H9 (cell line): ENCODE data around the gene STK32B. TPM values are rescaled to one million over a fixed set of nuclear protein-coding genes. Genes with fewer than 3 reads are reported as not detected.

Experiments
- DNase-seq: peaks from one replicate; pipeline ENCODE4 v3.0.0-alpha.2; 2017
- H2AFZ ChIP-seq: one replicate; pipeline ENCODE4 v1.6.1; 2013; ENCODE audit warnings: mild to moderate bottlenecking, low read length, control low read depth, moderate library complexity
- H2AK5ac ChIP-seq: 2 replicates; pipeline ENCODE4 v1.6.1; 2013; ENCODE audit warnings: low read length, control low read depth, mixed read lengths; ENCODE audit not compliant: insufficient read length
- H2BK120ac ChIP-seq: one replicate; pipeline ENCODE4 v1.6.1; 2013; ENCODE audit warnings: low read depth, mild to moderate bottlenecking, low read length, control low read depth, inconsistent platforms; ENCODE audit not compliant: poor library complexity, severe bottlenecking
- H2BK12ac ChIP-seq: 2 replicates; pipeline ENCODE4 v1.6.1; 2013; ENCODE audit warnings: low read length, control low read depth, mixed read lengths, low read depth; ENCODE audit not compliant: insufficient read length
- H2BK15ac ChIP-seq: 2 replicates; pipeline ENCODE4 v1.6.1; 2013; ENCODE audit warnings: low read depth, low read length, control low read depth
- H2BK20ac ChIP-seq: one replicate; pipeline ENCODE4 v1.6.1; 2013; ENCODE audit warnings: low read depth, mild to moderate bottlenecking, low read length, control low read depth, inconsistent platforms; ENCODE audit not compliant: poor library complexity, severe bottlenecking
- H2BK5ac ChIP-seq: 2 replicates; pipeline ENCODE4 v1.6.1; 2013; ENCODE audit warnings: low read length, control low read depth, mixed read lengths; ENCODE audit not compliant: insufficient read length
- H3K14ac ChIP-seq: 2 replicates; pipeline ENCODE4 v1.6.1; 2013; ENCODE audit warnings: low read length, control low read depth; ENCODE audit not compliant: insufficient read depth
- H3K18ac ChIP-seq: 2 replicates; pipeline ENCODE4 v1.6.1; 2013; ENCODE audit warnings: low read depth, mild to moderate bottlenecking, mixed read lengths, low read length, control low read depth; ENCODE audit not compliant: insufficient read length
- H3K23ac ChIP-seq: 2 replicates; pipeline ENCODE4 v1.6.1; 2013; ENCODE audit warnings: low read length, control low read depth, mixed read lengths, low read depth; ENCODE audit not compliant: insufficient read length
- H3K23me2 ChIP-seq: 2 replicates; pipeline ENCODE4 v1.6.1; 2013; ENCODE audit warnings: low read depth, mild to moderate bottlenecking, mixed read lengths, low read length, control low read depth; ENCODE audit not compliant: insufficient read length, poor library complexity, severe bottlenecking
- H3K27ac ChIP-seq: 2 replicates; pipeline ENCODE4 v1.5.1; 2013; ENCODE audit warnings: low read length, control low read depth, mixed read lengths, low read depth; ENCODE audit not compliant: insufficient read length
- H3K27me3 ChIP-seq: 2 replicates; pipeline ENCODE4 v1.6.1; 2013; ENCODE audit warnings: low read length, control low read depth, inconsistent platforms; ENCODE audit not compliant: insufficient read depth
- H3K4ac ChIP-seq: 2 replicates; pipeline ENCODE4 v1.6.1; 2013; ENCODE audit warnings: low read depth, mild to moderate bottlenecking, control low read depth, inconsistent platforms, low read length, moderate library complexity
- H3K4me1 ChIP-seq: 2 replicates; pipeline ENCODE4 v1.6.1; 2013; ENCODE audit warnings: low read length, control low read depth, inconsistent platforms; ENCODE audit not compliant: insufficient read depth
- H3K4me2 ChIP-seq: 2 replicates; pipeline ENCODE4 v1.6.1; 2013; ENCODE audit warnings: low read length, control low read depth, mixed read lengths; ENCODE audit not compliant: insufficient read length, insufficient read depth
- H3K56ac ChIP-seq: 2 replicates; pipeline ENCODE4 v1.6.1; 2013; ENCODE audit warnings: low read depth, mild to moderate bottlenecking, mixed read lengths, low read length, control low read depth; ENCODE audit not compliant: insufficient read length
- H3K79me1 ChIP-seq: 2 replicates; pipeline ENCODE4 v1.6.1; 2013; ENCODE audit warnings: low read depth, mild to moderate bottlenecking, moderate library complexity, low read length, control low read depth, inconsistent platforms; ENCODE audit not compliant: insufficient read depth, poor library complexity, severe bottlenecking
- H3K79me2 ChIP-seq: 2 replicates; pipeline ENCODE4 v1.6.1; 2013; ENCODE audit warnings: low read length, control low read depth, inconsistent platforms; ENCODE audit not compliant: insufficient read depth
- H3K9ac ChIP-seq: 2 replicates; pipeline ENCODE4 v1.6.1; 2013; ENCODE audit warnings: low read length, control low read depth, mixed read lengths; ENCODE audit not compliant: insufficient read length; ENCODE audit errors: extremely low read depth
- H3K9me3 ChIP-seq: one replicate; pipeline ENCODE4 v1.6.1; 2013; ENCODE audit warnings: low read depth, low read length, inconsistent platforms; ENCODE audit not compliant: control insufficient read depth
- H3T11ph ChIP-seq: one replicate; pipeline ENCODE4 v1.6.1; 2013; ENCODE audit warnings: mild to moderate bottlenecking, low read length, control low read depth, inconsistent platforms
- H4K20me1 ChIP-seq: one replicate; pipeline ENCODE4 v1.6.1; 2013; ENCODE audit not compliant: control insufficient read depth, insufficient read length, insufficient read depth
- H4K5ac ChIP-seq: 2 replicates; pipeline ENCODE4 v1.6.1; 2013; ENCODE audit warnings: low read depth, mild to moderate bottlenecking, mixed read lengths, low read length, control low read depth; ENCODE audit not compliant: insufficient read length
- H4K8ac ChIP-seq: replicated peaks from 2 replicates; pipeline ENCODE4 v1.6.1; 2013; ENCODE audit warnings: low read length, control low read depth, mixed read lengths, low read depth; ENCODE audit not compliant: insufficient read length
- H4K91ac ChIP-seq: 2 replicates; pipeline ENCODE4 v1.6.1; 2013; ENCODE audit warnings: low read depth, mild to moderate bottlenecking, moderate library complexity, mixed read lengths, low read length, control low read depth; ENCODE audit not compliant: insufficient read length
- H3K27ac Mint-ChIP-seq, 3 experiments: 2 replicates in 2 of 3; 3 replicates in 1 of 3; pipeline ENCODE4 v1.8.0; 2020 to 2021; ENCODE audit warnings: mixed read lengths in 3 of 3, mild to moderate bottlenecking in 1 of 3, moderate library complexity in 1 of 3
- H3K27me3 Mint-ChIP-seq: 2 replicates; pipeline ENCODE4 v1.8.0; 2021; ENCODE audit warnings: low read depth, mild to moderate bottlenecking, moderate library complexity, mixed read lengths
- H3K36me3 Mint-ChIP-seq, 3 experiments: 2 replicates in 2 of 3; 3 replicates in 1 of 3; pipeline ENCODE4 v1.8.0; 2020 to 2021; ENCODE audit warnings: low read depth in 3 of 3, mixed read lengths in 3 of 3; ENCODE audit not compliant: insufficient read depth in 1 of 3
- H3K4me1 Mint-ChIP-seq, 2 experiments: 2 replicates each; pipeline ENCODE4 v1.8.0; 2020; ENCODE audit warnings: mixed read lengths in 2 of 2
- H3K4me3 Mint-ChIP-seq, 2 experiments: 2 replicates in 1 of 2; 3 replicates in 1 of 2; pipeline ENCODE4 v1.8.0; 2020 to 2021; ENCODE audit warnings: mild to moderate bottlenecking in 2 of 2, mixed read lengths in 2 of 2, moderate library complexity in 1 of 2
- H3K9me3 Mint-ChIP-seq, 2 experiments: 2 replicates in 1 of 2; 3 replicates in 1 of 2; pipeline ENCODE4 v1.8.0; 2020; ENCODE audit warnings: mild to moderate bottlenecking in 2 of 2, mixed read lengths in 2 of 2, moderate library complexity in 1 of 2
- WGBS: extraction: QIAGEN DNeasy Blood & Tissue Kit; methylation state at CpG from one replicate; pipeline ENCODE4 v1.1.7; 2013; ENCODE audit warnings: missing lambda C conversion rate, low lambda C conversion rate, mixed read lengths; ENCODE audit not compliant: insufficient read length; ENCODE audit errors: extremely low coverage; 5-methylcytosine and 5-hydroxymethylcytosine counted together
- total RNA-seq: library from RNA; stranded (reverse); gene quantifications from 2 replicates; pipeline ENCODE4 v1.2.1, GENCODE V29; 2021
- TF ChIP-seq, protein P1 (sequence below): fragments of 200-600 bp; sonication (generic); conservative IDR thresholded peaks from 3 replicates; pipeline ENCODE4 v1.8.0; 2021; ENCODE audit warnings: antibody characterized with exemption, mild to moderate bottlenecking

Gene STK32B
- total RNA-seq, 1 experiment from 2014 or later = 1.0 TPM

DNA sequence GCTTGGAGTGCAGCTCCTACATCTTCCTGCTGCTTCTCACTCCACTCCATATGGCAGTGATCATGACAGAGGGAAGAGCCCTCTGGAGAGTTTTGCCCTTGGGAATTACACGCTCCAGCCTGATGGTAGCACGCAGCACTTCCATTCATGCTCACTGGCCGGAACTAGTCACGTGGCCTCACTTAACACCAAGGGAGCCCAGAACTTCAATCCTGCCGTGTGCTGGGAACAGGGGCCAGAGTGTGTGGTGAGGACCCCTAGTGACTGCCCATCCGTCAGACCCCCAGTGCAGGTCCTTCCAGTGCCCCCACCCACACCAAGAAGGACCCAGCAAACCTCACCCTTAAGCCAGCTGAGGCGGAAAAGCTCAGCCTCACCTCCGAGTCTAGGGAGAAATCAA, 426.3 kb downstream of the STK32B start:
- no peaks in the 10 kb centered on the region for H3K27me3 ChIP-seq
- no peaks in the 10 kb centered on the region for H4K20me1 ChIP-seq
- WGBS = no CpG with 5 or more reads among the region's 8 CpGs
- TF ChIP-seq, protein P1, sequence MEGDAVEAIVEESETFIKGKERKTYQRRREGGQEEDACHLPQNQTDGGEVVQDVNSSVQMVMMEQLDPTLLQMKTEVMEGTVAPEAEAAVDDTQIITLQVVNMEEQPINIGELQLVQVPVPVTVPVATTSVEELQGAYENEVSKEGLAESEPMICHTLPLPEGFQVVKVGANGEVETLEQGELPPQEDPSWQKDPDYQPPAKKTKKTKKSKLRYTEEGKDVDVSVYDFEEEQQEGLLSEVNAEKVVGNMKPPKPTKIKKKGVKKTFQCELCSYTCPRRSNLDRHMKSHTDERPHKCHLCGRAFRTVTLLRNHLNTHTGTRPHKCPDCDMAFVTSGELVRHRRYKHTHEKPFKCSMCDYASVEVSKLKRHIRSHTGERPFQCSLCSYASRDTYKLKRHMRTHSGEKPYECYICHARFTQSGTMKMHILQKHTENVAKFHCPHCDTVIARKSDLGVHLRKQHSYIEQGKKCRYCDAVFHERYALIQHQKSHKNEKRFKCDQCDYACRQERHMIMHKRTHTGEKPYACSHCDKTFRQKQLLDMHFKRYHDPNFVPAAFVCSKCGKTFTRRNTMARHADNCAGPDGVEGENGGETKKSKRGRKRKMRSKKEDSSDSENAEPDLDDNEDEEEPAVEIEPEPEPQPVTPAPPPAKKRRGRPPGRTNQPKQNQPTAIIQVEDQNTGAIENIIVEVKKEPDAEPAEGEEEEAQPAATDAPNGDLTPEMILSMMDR = no peak
- H3K9ac ChIP-seq = no peak overlapping the region
- no peak overlapping the region for H3K27ac ChIP-seq
- no peak overlapping the region for H3K23ac ChIP-seq
- Mint-ChIP-seq H3K4me1 (peaks cover 9 to 12% of the 10 kb centered on the region in 2 experiments), H3K27me3 (peaks cover 6% of the 10 kb centered on the region; the same call in 1 of the 2 replicates), H3K4me3 (no peak overlapping the region), H3K27ac (no peak overlapping the region), H3K36me3 (peaks cover 0 to 1% (median 0%) of the 10 kb centered on the region in 3 experiments; a peak in 2 of 7 replicates), H3K9me3 (peaks cover 8 to 10% of the 10 kb centered on the region in 2 experiments; a peak in 3 of 5 replicates)
- H4K91ac ChIP-seq = no peak overlapping the region
- no peaks in the 10 kb centered on the region; the same call in 1 of the 2 replicates for H3K4me1 ChIP-seq
- no peak overlapping the region for H2BK5ac ChIP-seq
- H3K56ac ChIP-seq = no peak overlapping the region
- no peak overlapping the region for H3K14ac ChIP-seq
- no peaks in the 10 kb centered on the region for H3K79me1 ChIP-seq
- H2BK12ac ChIP-seq = no peak overlapping the region
- no peak overlapping the region for H4K8ac ChIP-seq
- no peak for DNase-seq
- H3K23me2 ChIP-seq = no peaks in the 10 kb centered on the region
- no peaks in the 10 kb centered on the region for H3K9me3 ChIP-seq
- H2AK5ac ChIP-seq = no peak overlapping the region
- H3K4me2 ChIP-seq = no peak overlapping the region
- no peak overlapping the region for H3K4ac ChIP-seq
- no peak overlapping the region for H3T11ph ChIP-seq
- H4K5ac ChIP-seq = no peak overlapping the region
- no peak overlapping the region for H2AFZ ChIP-seq
- H3K18ac ChIP-seq = no peak overlapping the region
- H3K79me2 ChIP-seq = no peaks in the 10 kb centered on the region
- H2BK15ac ChIP-seq = no peak overlapping the region; the same call in 1 of the 2 replicates
- no peak overlapping the region for H2BK20ac ChIP-seq
- no peak overlapping the region for H2BK120ac ChIP-seq
